Measurements from ENCODE around the gene TRPV4.
A peak's percentile ranks its signal among the peaks of the same experiment; 100 is the strongest.
"Not testable (repeated sequence)": the region's sequence is repeated elsewhere in the genome, so short reads cannot be mapped to it uniquely, and the experiment has no call there.

TRPV4 gene

DNA sequence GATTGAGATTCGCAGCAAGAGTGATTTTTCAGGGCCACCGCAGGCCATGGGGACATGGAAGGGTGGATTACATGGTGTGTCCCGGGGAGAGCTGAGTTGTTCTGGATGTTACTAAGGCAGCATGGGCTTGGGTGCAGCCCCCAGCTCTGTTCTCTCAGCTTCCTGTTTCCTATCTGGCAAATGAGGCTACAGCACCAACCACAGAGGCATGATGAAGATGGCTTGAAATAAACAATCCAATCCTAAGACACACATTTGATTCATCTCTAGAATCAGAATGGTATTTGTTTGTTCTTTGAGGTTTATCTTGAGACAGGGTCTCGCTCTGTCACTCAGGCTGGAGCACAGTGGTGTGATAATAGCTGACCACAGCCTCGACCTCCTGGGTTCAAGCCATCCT is 25.6 kb upstream of the TRPV4 start:
- DNase-seq, result no peak

DNA sequence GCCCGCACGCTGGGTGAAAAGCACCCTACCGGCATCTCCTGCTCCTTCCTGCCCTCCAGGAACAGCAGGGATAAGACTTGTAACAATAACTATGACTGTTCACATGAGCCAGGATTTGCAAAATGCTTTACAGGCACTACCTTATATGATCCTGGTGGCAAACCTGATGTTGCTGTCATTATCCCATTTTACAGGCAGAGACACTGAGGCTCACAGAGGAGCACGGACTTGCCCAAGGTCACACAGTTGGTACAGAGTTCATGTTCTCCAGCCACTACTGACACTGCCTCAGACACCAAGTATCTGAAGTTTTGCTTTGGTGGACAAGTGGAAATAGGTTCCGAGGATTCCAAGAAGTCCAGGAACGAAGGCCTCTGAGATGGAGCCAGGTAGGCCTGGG is 24.5 kb upstream of the TRPV4 start:
- DNase-seq, result no peak

DNA sequence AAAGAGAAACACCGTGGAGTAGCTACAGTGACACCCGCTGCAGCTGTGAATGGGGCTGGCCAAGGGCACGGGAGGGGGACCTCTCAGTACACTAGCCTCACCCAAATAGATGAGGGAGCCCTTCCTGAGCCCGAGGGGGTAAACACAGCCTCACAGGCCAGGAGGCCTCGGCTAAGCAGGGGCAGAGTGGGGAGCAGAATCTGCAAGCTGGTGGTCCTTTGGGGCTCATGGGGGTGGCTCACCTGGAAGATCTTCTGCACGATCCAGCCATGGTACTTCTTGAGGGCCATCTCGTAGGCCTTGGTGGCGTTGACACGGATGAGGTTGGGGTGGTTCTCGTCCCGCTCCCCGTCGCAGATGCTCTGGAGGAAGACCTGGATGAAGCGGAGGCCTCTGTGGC is 22.2 kb upstream of the TRPV4 start:
- no peak for DNase-seq

DNA sequence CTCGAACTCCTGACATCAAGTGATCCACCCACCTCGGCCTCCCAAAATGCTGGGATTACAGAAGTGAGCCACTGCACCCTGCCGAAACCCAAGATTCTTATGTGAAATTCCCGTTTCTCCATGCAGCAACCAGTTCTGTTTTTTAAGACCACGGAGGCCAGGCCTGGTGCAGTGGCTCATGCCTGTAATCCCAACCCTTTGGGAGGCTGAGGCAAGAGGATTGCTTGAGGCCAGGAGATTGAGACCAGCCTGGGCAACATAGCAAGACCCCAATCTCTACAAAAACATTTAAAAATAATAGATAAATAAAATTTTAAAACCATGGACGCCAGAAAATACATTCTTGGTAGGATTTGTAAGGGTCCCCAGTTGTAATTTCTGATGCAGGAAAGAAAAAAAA is 17.3 kb upstream of the TRPV4 start:
- not testable (repeated sequence) for DNase-seq

DNA sequence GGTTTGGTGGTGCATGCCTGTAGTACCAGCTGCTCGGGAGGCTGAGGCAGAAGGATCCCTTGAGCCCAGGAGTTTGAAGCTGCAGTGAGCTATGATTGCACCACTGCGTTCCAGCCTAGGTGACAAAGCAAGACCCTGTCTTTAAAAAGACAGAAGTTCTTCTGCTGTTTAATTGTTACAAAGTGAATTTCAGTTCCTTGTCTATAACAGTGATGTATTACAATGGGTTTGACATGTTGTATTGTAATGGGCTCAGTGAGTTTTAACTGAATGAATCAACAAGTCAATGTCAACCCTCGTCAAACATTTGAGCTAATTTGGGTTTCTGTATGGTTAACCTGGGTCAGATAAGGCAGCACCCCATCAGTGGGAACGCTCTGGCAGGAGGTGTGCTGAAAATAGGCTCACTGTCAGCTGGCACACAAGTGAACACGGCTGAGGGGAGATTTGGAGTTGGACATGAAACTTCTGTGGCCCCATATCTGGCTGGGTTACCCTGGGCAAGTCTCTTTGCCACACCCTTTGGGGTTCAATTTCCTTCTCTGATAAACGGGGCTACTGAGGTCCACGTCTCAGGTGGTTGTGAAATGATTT is 14.0 kb upstream of the TRPV4 start:
- DNase-seq, result no peak

DNA sequence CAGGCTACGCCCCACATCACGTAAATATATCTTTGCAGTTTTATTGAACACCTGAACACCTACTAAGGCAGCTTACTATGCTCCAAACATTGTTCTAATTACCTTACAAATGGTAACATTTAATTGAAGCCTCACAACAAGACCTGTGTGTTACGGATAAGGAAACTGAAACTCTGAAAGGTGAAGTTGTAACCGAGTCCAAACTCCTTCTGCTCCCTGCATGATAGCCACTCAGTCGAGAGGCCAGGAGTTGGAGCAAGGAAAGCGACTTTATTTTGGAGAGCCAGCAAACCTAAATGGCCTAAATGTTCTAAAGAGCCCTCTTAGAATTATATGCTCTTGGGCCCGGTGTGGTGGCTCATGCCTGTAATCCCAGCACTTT is 12.6 kb upstream of the TRPV4 start:
- no peak for DNase-seq

DNA sequence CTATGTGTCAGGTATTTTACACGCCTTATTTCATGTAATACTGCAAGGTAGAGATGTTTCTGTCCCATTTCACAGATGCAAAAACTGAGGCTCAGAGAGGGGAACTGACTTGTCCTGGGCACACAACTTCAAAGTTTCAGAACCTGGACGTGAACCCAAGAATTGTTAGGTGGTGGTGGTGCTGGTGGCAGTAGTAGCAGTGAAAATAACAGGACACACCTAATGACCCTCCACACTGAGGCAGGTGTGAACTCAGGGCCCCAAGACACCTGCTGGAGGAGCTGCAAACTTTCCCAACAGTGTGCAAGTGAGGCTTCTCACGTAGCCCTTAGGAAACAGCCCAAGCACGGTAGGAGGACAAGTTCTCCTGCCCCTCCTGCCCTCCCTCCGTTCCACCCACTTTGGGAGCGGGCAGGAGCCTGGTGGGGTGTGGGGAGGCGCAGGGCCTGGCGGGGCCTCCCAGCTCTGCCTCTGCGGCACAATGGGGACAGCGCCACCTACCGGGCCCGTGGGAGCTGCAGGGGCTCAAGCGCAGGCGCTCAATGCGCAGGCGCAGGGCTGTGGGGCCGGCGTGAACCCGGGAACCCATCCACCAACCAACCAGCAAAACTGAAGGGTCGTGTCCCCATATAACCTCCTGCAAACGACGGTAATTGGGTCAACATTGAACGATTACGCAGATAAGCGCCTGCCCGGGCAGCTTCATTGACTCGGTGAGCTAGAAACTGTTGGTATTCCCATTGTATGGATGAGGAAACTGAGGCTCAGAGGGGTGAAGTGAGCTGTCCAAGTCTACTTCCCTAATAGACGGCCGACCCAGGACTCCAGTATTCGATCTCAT is 12.0 kb upstream of the TRPV4 start:
- peak; percentile 73 for DNase-seq

DNA sequence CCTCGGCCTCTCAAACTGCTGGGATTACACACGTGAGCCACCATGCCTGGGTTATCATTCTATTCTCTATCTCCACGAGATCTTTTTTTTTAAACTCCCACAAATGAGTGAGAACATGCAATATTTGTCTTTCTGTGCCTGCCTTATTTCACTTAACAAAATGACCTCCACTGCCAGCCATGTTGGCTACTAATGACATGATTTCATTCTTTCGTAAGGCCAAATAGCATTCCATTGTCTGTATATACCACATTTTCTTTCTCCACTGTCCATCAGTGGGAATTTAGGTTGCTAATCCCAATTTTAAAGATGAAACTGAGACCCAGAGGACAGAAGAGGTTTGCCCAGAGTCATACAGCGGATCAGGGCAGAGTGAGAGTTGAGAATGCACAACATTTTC is 10.9 kb upstream of the TRPV4 start:
- DNase-seq, result no peak

DNA sequence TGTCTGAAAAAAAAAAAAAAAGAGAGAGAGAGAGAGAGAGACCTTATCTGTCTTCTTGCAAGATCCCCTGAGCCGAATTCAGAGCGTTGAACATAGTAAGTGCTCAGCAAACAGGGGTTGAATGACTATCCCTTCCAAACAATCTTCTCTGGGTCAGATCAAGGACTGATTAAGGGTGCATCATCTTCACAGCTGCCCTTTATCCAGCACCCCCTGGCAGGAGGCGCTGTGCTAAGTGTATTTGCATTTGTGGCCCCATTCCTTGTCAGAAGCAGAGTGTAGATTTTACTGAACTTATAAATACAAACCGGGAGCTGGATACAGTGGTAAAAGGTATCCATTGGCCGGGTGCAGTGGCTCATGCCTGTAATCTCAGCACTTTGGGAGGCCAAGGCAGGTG is 8.8 kb upstream of the TRPV4 start:
- no peak for DNase-seq

DNA sequence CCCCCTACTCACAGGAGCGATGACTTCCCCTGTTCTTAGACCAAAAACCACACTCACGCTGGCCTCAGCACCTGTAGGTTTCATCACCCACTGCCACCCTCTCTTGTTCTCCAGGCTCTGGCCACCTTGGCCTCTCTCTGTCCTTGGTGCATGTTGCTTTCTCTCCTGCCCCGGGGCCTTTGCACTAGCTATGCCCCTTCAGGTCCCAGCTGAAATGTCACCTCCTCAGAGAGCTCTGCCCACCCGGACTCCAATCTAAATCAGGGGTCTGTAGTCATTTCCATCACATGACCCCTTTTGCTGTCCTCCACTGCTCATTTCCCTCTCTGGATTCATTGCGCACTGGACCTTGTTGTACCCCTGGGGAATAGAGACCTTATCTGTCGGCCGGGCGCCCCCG is 8.2 kb upstream of the TRPV4 start:
- DNase-seq, result no peak

DNA sequence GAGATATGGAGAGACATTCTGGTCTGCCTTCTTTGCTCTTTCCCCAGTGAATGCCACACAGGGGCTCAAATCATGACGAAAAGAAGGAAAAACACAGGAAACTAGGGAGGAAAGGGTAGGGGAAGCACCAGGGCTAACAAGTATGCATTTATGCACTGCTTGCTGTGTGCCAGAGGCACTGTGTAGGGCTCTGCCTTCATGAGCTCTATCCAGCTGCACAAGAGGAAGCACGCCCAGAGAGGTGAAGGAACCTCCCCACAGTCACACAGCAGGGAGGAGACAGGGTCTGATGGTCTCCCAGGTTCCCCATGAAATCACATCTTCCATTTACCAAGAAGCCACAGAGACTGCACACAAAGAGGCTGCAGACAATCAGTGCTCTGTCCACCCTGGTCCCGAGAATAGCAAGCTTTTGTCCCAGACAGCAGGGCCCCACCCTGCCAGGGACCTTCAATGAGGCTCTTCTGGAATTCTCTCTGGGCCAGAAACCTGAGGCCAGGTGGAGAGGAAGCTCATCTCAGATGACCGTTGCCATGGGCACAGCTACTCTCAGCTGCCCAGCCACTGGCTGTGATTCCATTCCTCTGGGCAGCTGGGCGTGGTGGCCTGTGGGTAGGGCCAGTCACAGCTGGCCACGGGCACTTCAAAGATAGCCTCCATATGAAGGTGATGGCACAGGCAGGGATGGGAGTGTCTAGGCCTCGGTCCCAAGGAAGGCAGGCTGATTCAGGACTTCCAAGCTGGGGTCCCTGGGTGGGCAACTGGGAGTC is 7.3 kb upstream of the TRPV4 start:
- no peak for DNase-seq

DNA sequence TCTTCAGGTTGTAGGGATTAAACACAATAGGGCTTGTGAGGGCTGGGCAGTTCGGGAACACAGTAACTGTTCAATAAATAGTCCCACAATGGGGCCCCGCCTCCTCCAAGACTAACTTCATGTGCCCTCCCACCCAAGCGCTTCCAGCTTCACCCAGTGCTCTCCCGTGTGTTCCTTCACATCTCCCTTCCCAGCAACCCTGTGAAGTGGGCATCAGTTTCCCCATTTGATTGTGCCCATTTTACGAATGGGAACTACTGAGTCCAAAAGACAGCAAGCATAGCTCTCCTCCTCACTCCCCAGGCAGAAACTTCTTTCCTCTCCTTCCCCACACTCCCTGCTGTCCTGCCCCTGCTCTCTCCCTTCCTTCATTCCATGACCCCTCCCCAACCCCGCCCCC is 6.2 kb upstream of the TRPV4 start:
- DNase-seq, result no peak

DNA sequence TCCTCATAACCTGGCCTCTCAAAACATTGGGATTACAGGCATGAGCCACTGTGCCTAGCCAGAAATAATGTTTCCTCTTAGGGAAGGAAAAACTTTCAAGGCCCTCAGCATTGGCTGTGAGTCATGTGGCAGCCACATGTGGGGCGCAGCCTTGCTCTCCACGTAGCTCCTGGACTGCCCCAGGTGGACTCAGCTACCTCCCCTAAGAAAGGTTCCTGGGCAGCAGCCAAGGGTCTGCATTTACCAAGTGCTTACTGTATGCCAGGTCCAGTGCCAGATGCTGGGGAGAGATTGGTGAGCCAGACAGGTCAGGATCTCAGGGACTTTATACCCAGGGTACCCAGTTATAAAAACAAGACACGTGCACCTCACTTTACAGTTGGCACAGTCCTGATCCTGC is 3.7 kb upstream of the TRPV4 start:
- DNase-seq, result no peak

DNA sequence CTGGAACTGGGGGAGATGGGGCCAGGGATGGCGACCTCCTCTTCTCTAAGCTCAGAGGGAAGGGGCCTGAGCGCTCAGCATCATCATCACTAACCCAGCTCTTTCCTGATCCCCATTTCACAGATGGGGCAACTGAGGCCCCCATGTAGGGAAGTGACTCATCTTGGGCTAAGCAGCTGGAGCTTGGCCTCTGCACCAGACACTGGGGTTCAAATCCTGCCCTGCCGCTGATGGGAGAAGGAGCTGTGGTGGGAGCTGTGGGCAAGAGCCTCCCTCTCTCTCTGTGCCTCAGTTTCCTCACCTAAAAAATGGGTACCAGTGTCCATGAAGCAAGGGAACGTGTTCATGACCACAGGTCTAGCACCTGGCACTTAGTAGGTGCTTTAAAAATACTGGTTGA is 2.6 kb upstream of the TRPV4 start:
- no peak for DNase-seq

DNA sequence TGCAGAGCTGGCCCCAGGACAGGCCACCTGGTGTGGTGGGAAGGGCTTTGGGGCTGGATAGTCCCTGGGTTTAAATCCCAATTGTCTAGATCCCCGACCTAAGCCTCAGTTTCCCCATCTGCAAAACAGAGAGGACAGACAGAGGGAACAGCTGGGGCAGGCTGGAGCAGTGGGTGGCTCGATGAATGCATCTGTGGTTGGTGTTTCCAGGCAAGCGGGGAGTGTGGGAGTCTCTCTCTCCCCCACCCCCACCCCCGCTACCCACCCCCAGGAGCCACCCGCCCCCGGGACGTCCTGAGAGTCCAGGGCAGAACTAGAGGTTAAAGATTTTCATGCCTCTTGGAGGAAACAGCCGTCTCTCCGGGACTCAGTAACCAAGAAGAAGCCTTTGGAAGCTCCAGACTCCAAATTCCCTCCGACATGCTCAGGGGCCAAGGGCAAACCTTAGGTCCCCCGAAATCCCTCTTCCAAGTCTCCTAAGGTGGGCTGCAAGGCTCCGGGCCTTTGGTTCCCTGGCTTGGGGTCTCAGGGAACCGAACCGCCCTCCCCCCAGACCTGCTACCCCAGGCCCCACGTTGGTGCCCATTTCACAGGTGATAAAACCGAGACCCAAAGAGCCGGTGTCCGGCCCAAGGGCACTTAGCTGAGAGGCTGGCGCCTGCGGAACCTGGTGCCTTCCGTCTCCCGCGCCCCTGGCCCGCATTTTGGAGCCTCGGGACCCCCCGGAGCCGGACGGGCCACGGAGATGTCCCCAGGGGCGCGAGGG is 474 bp downstream of the TRPV4 start:
- DNase-seq, result no peak

DNA sequence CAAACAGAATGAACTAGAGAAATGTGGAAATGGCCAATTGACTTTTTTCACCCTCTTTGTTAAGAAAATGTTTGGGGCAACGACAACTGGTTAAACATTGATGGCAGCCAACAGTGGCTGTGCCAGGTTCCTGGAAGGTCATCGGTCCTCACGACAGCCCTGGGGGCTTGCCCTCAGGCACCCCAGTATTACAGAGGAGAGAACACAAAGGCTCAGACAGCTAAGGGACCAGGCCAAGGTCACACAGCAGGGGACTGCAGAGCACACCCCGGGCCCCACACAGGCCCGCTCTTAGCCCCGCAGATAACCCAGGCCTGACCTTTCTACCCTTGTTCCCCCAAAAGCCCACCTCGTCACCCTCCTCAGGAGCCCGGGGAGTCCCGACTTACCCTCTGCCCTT is 1.3 kb downstream of the TRPV4 start:
- no peak for DNase-seq

DNA sequence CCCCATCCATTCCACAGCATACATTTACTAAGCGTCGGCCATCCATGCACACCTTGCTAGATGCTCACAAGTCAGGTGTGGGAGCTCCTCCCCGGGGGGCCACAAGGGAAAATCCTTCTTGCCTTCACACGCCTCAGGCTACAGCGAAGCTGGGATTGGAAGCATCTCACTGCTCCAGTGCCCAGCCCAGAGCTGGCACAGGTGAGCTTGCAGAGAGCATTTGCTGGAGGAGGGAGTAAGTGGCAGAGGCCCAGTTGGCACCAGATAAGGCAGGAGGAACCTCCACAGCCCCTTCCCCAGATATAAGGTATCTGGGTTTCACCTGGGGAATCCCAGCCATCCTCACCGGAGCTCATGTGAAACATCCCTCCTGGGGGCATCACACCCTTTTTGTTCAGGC is 1.8 kb downstream of the TRPV4 start:
- no peak for DNase-seq

DNA sequence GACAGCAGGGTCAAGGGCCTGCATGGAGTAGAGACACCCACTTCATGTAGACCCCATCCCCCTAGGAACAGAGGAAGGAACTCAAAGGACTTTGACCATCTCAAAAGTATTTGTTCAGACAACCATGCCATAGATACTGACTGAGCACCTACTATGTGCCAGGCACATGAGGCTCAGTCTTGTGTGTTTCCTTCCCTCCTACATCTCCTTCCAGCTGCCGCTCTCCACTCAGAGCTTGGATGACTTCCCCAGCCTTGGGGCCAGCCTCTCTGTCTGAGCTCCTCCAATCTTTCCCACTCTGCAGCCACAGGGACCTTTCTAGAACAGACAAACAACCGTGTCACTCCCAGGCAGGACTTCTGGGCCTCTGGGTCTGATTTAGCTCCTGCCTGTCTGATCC is 2.5 kb downstream of the TRPV4 start:
- no peak for DNase-seq

DNA sequence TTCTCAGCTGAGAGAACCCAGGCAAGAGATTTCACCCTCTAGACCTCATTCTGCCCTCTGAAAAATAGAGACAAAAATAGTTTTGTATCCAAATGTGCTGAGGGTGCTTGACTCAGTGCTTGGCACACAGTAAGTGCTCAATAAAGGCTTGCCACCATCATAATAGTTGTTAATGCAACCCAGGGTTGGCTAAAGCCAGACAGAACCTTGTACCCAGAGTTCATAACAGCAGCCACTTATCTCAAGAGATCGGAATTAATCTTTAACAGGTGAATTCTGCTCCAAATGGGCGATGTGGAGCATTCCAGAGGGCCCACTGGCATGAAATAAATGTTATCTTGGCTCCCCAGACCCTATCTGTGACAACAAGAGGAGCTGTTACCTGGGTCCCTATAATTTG is 2.9 kb downstream of the TRPV4 start:
- no peak for DNase-seq

DNA sequence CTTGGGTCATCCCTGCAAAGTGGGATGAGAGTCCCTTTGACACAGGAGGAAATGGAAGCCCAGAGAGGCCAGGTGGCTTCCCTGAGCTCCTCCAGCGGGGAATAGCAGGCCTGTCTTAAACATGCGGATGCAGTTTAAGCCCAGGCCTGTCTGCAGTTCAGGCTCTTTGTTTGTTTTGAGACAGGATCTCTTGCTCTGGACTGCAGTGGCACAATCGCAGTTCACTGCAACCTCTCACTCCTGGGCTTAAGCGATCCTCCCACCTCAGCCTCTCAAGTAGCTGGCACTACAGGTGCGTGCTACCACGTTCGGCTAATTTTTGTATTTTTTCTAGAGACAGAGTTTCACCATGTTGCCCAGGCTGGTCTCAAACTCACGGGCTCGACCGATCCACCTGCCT is 3.5 kb downstream of the TRPV4 start:
- no peak for DNase-seq

DNA sequence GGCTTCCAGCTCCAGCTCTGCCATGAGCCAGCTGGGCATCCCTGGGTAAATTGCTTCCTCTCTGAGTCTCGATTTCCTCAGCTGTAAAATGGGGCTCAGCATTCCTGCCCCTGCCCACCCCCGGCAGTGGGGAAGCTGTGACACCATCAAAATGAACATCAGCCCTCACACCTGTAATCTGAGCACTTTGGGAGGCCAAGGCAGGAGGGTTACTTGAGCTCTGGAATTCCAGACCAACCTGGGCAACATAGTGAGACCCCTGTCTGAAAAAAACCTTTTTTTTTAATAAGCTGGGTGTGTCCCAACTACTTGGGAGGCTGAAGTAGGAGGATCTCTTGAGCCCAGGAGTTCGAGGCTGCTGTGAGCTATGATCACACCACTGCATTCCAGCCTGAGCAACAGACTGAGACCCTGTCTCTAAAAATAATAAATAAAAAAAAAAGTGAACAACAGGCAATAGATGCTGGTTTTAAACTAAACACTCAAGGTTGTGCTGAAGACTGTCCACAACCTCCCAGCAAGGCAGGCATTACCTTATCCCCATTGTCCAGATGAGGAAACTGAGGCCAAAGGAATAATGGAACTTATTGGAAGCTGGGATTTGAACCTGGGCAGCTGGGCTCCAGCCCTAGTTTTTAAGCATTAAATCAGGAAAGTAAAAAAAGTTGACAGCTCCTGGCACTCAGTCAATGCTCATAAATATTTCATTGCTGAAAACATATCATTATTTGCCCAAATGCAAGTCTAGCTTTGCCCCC is 4.3 kb downstream of the TRPV4 start:
- no peak for DNase-seq

Measured in GDM1 (cell line).